ENCODE data around the gene SLC25A21. TPM values are rescaled to one million over a fixed set of nuclear protein-coding genes. Genes with fewer than 3 reads are reported as not detected.

SLC25A21 gene
- total RNA-seq, 1 experiment from 2014 or later, result 2.1 TPM

- no peaks in the 10 kb centered on the region for H3K36me3 ChIP-seq (ENCODE audit: control insufficient read depth, insufficient read depth, low read length)
- H3K4me3 ChIP-seq (ENCODE audit: low read depth in 2 of 2, low read length in 2 of 2), result no peak overlapping the region
- no peaks in the 10 kb centered on the region for H3K27me3 ChIP-seq (ENCODE audit: control insufficient read depth, insufficient read depth, low read length)
- CTCF ChIA-PET, result no interaction called here
- POLR2A ChIA-PET, result no interaction called here
- DNase-seq (ENCODE audit: low read depth, low spot score), result no peak
- no peaks in the 10 kb centered on the region for H3K9me3 ChIP-seq (ENCODE audit: control insufficient read depth, insufficient read depth, low read depth, low read length)
- no peak for TF ChIP-seq TCF7L2 (IDR thresholded peaks at IDR 0.05; ENCODE audit: low read depth, low read length)
- TF ChIP-seq, protein P1, sequence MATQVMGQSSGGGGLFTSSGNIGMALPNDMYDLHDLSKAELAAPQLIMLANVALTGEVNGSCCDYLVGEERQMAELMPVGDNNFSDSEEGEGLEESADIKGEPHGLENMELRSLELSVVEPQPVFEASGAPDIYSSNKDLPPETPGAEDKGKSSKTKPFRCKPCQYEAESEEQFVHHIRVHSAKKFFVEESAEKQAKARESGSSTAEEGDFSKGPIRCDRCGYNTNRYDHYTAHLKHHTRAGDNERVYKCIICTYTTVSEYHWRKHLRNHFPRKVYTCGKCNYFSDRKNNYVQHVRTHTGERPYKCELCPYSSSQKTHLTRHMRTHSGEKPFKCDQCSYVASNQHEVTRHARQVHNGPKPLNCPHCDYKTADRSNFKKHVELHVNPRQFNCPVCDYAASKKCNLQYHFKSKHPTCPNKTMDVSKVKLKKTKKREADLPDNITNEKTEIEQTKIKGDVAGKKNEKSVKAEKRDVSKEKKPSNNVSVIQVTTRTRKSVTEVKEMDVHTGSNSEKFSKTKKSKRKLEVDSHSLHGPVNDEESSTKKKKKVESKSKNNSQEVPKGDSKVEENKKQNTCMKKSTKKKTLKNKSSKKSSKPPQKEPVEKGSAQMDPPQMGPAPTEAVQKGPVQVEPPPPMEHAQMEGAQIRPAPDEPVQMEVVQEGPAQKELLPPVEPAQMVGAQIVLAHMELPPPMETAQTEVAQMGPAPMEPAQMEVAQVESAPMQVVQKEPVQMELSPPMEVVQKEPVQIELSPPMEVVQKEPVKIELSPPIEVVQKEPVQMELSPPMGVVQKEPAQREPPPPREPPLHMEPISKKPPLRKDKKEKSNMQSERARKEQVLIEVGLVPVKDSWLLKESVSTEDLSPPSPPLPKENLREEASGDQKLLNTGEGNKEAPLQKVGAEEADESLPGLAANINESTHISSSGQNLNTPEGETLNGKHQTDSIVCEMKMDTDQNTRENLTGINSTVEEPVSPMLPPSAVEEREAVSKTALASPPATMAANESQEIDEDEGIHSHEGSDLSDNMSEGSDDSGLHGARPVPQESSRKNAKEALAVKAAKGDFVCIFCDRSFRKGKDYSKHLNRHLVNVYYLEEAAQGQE (IDR thresholded peaks at IDR 0.05; ENCODE audit: insufficient read depth in 1 of 2, low read depth in 2 of 2, low read length in 1 of 2), result no peak
- no peak for TF ChIP-seq CTCF (IDR thresholded peaks at IDR 0.05)
- TF ChIP-seq SIN3A (IDR thresholded peaks at IDR 0.05; ENCODE audit: borderline replicate concordance, insufficient read depth, low read depth, low read length), result no peak
- no peak for TF ChIP-seq POLR2AphosphoS5 (IDR thresholded peaks at IDR 0.05; ENCODE audit: low read depth, low read length)
- intact Hi-C loops (cut with micrococcal nuclease; ENCODE audit: unreplicated experiment), result no loop called here
- no TSS peak for BruUV-seq (replicated peaks)
- in situ Hi-C loops (cut with HindIII; ENCODE audit: low pct_unique_long_range_greater_than_20kb, low sequenced_read_pairs), result no loop called here
- no peaks in the 10 kb centered on the region for H3K4me1 ChIP-seq (ENCODE audit: control insufficient read depth, insufficient read depth, low read length)
- no peak for ATAC-seq
- H3K27ac ChIP-seq (ENCODE audit: low read length), result no peak overlapping the region
Observed at GRCh38 chr14:36860831-36861230, 311.6 kb downstream of the SLC25A21 start.

GRCh38 chr14:36859119-36859518 is 313.3 kb downstream of the SLC25A21 start:
- no TSS peak for BruUV-seq (replicated peaks)

More at GRCh38 chr14:36859119-36859518, 313.3 kb downstream of the SLC25A21 start:
- Histone ChIP-seq H3K27me3 (ENCODE audit: control insufficient read depth, insufficient read depth, low read length) (no peaks in the 10 kb centered on the region), H3K4me1 (ENCODE audit: control insufficient read depth, insufficient read depth, low read length) (no peaks in the 10 kb centered on the region), H3K9me3 (ENCODE audit: control insufficient read depth, insufficient read depth, low read depth, low read length) (no peaks in the 10 kb centered on the region), H3K36me3 (ENCODE audit: control insufficient read depth, insufficient read depth, low read length) (no peaks in the 10 kb centered on the region), H3K27ac (ENCODE audit: low read length) (no peak overlapping the region), H3K4me3 (ENCODE audit: low read depth in 2 of 2, low read length in 2 of 2) (no peak overlapping the region)
- intact Hi-C loops (cut with micrococcal nuclease; ENCODE audit: unreplicated experiment) (no loop called here), in situ Hi-C loops (cut with HindIII; ENCODE audit: low pct_unique_long_range_greater_than_20kb, low sequenced_read_pairs) (no loop called here)
- DNase-seq (ENCODE audit: low read depth, low spot score), result no peak
- ATAC-seq, result no peak
- CTCF ChIA-PET, result no interaction called here
- POLR2A ChIA-PET, result no interaction called here
- TF ChIP-seq, protein P1 (IDR thresholded peaks at IDR 0.05; ENCODE audit: insufficient read depth in 1 of 2, low read depth in 2 of 2, low read length in 1 of 2), result no peak
- TF ChIP-seq CTCF (IDR thresholded peaks at IDR 0.05) (no peak), TCF7L2 (IDR thresholded peaks at IDR 0.05; ENCODE audit: low read depth, low read length) (no peak), SIN3A (IDR thresholded peaks at IDR 0.05; ENCODE audit: borderline replicate concordance, insufficient read depth, low read depth, low read length) (no peak), POLR2AphosphoS5 (IDR thresholded peaks at IDR 0.05; ENCODE audit: low read depth, low read length) (no peak)
